HepG2 (cell line): ENCODE results near the gene LSM5. TPM values are rescaled to one million over a fixed set of nuclear protein-coding genes. Genes with fewer than 3 reads are reported as not detected.
A peak's percentile ranks its signal among the peaks of the same experiment; 100 is the strongest.

Experiments used
- ATF3 ChIP-seq: sonication (generic); formaldehyde crosslinking; IDR thresholded peaks from 2 replicates; pipeline ENCODE4 v1.4.0; 2020; ENCODE audit warnings: missing genetic modification reagents
- DRAP1 ChIP-seq: IDR thresholded peaks from 2 replicates; pipeline ENCODE4 v1.6.1; 2016; ENCODE audit warnings: missing genetic modification reagents, missing compliant biosample characterization
- FOSL2 ChIP-seq: sonication (generic); formaldehyde crosslinking; IDR thresholded peaks from 2 replicates; pipeline ENCODE4 v1.4.0; 2020; ENCODE audit warnings: missing genetic modification reagents
- FOXC1 ChIP-seq: sonication (generic); formaldehyde crosslinking; IDR thresholded peaks from 2 replicates; pipeline ENCODE4 v1.8.0; 2022; ENCODE audit warnings: mild to moderate bottlenecking, missing genetic modification reagents, borderline replicate concordance
- KLF11 ChIP-seq: IDR thresholded peaks from 2 replicates; pipeline ENCODE4 v1.6.1; 2016; ENCODE audit warnings: missing compliant biosample characterization
- MED1 ChIP-seq: sonication (generic); formaldehyde crosslinking; IDR thresholded peaks from 2 replicates; pipeline ENCODE4 v1.4.0; 2020; ENCODE audit warnings: missing genetic modification reagents
- NR2C2 ChIP-seq: sonication (generic); formaldehyde crosslinking; IDR thresholded peaks from 2 replicates; pipeline ENCODE4 v1.4.0; 2020; ENCODE audit warnings: missing genetic modification reagents, mild to moderate bottlenecking, moderate library complexity, borderline replicate concordance
- SKI ChIP-seq: fragments of 450-650 bp; IDR thresholded peaks from one replicate; pipeline ENCODE4 v1.6.1; 2018; ENCODE audit warnings: mild to moderate bottlenecking; ENCODE audit not compliant: partially characterized antibody
- SP2 ChIP-seq: sonication (generic); formaldehyde crosslinking; IDR thresholded peaks from 2 replicates; pipeline ENCODE4 v1.5.1; 2020; ENCODE audit warnings: mild to moderate bottlenecking, missing genetic modification reagents
- TBX2 ChIP-seq: sonication (generic); formaldehyde crosslinking; IDR thresholded peaks from 2 replicates; pipeline ENCODE4 v1.5.0; 2020; ENCODE audit warnings: missing genetic modification reagents, mild to moderate bottlenecking, borderline replicate concordance
- ZBTB1 ChIP-seq: sonication (generic); formaldehyde crosslinking; IDR thresholded peaks from 2 replicates; pipeline ENCODE4 v1.4.0; 2020; ENCODE audit warnings: missing genetic modification reagents, borderline replicate concordance
- ZBTB10 ChIP-seq: sonication (generic); formaldehyde crosslinking; IDR thresholded peaks from 2 replicates; pipeline ENCODE4 v1.4.0; 2020; ENCODE audit warnings: missing genetic modification reagents, borderline replicate concordance
- ZFX ChIP-seq: sonication (generic); formaldehyde crosslinking; IDR thresholded peaks from 2 replicates; pipeline ENCODE4 v1.4.0; 2020; ENCODE audit warnings: mild to moderate bottlenecking, low read depth, missing genetic modification reagents, moderate library complexity
- ZNF280B ChIP-seq: sonication (generic); formaldehyde crosslinking; IDR thresholded peaks from 2 replicates; pipeline ENCODE4 v1.5.0; 2020; ENCODE audit warnings: missing genetic modification reagents, mild to moderate bottlenecking, borderline replicate concordance
- ZNF460 ChIP-seq: sonication (generic); formaldehyde crosslinking; IDR thresholded peaks from 2 replicates; pipeline ENCODE4 v1.5.1; 2020; ENCODE audit warnings: missing genetic modification reagents, mild to moderate bottlenecking, borderline replicate concordance
- ZNF747 ChIP-seq: sonication (generic); formaldehyde crosslinking; IDR thresholded peaks from 2 replicates; pipeline ENCODE4 v1.8.1; 2023; ENCODE audit warnings: missing genetic modification reagents, mild to moderate bottlenecking, borderline replicate concordance
- ZNF766 ChIP-seq: sonication (generic); formaldehyde crosslinking; IDR thresholded peaks from 2 replicates; pipeline ENCODE4 v1.5.0; 2020; ENCODE audit warnings: missing genetic modification reagents, borderline replicate concordance
- ZNF800 ChIP-seq: sonication (generic); formaldehyde crosslinking; IDR thresholded peaks from 2 replicates; pipeline ENCODE4 v1.4.0; 2020; ENCODE audit warnings: missing genetic modification reagents
- polyA plus RNA-seq, 8 experiments: library from polyadenylated mRNA; depleted of rRNA in 3 of 8; stranded (reverse) in 7 of 8; unstranded in 1 of 8; fragments of >200 nt; fragmentation: Illumina TruSeq in 4 of 8; extraction: Trizol in 4 of 8; gene quantifications; 2 replicates each; pipeline versions ENCODE4 v1.2.1 to v1.2.3, GENCODE V29; 2011 to 2016; ENCODE audit warnings: low read depth in 4 of 8, missing spikeins in 1 of 8, mixed read lengths in 1 of 8; ENCODE audit not compliant: insufficient read depth in 1 of 8
- total RNA-seq, 5 experiments: library from RNA; depleted of rRNA; stranded (reverse); fragments of >200 nt; fragmentation: Illumina TruSeq; extraction: Trizol; gene quantifications; 2 replicates each; pipeline ENCODE4 v1.2.3, GENCODE V29; 2016; ENCODE audit warnings: low read depth in 1 of 5
- TF ChIP-seq, protein P1 (sequence below): sonication (generic); formaldehyde crosslinking; IDR thresholded peaks from 2 replicates; pipeline ENCODE4 v1.4.0; 2020; ENCODE audit warnings: low read depth, mild to moderate bottlenecking, missing genetic modification reagents

Gene LSM5
- total and polyA plus RNA-seq, 2 of the 13 experiments (the other 11 are each of a cell fraction or from before 2014, with no cell fraction given): 30.3 to 183 TPM

- TF ChIP-seq MED1 (CRISPR knock-in tag): peak; percentile 74
- TF ChIP-seq ZBTB10 (CRISPR knock-in tag): peak; percentile 65; the same call in 1 of the 2 replicates
- TF ChIP-seq FOSL2: no peak; the same call in none of the 2 replicates
- TF ChIP-seq TBX2 (CRISPR knock-in tag): peak; percentile 81
- TF ChIP-seq SKI: peak; percentile 23
- peak; percentile 92 for TF ChIP-seq ZNF747 (CRISPR knock-in tag)
- peak; percentile 94; the same call in 1 of the 2 replicates for TF ChIP-seq ZNF766 (CRISPR knock-in tag)
- TF ChIP-seq ZNF280B (CRISPR knock-in tag): peak; percentile 96
- TF ChIP-seq ZBTB1 (CRISPR knock-in tag): 0 out of 2 replicates have a peak, but pooled peaks have one; percentile 22
- peak; percentile 72 for TF ChIP-seq SP2 (CRISPR knock-in tag)
- TF ChIP-seq DRAP1: peak; percentile 87
- 0 out of 2 replicates have a peak, but pooled peaks have one; percentile 58 for TF ChIP-seq ATF3
- TF ChIP-seq ZNF460 (CRISPR knock-in tag): no peak; the same call in 1 of the 2 replicates
- peak; percentile 72 for TF ChIP-seq ZNF800 (CRISPR knock-in tag)
- TF ChIP-seq ZFX (CRISPR knock-in tag): peak; percentile 100
- peak; percentile 90; the same call in 1 of the 2 replicates for TF ChIP-seq KLF11 (CRISPR knock-in tag)
- TF ChIP-seq NR2C2: peak; percentile 65; the same call in 1 of the 2 replicates
- TF ChIP-seq FOXC1 (CRISPR knock-in tag): peak; percentile 59
- TF ChIP-seq, protein P1, sequence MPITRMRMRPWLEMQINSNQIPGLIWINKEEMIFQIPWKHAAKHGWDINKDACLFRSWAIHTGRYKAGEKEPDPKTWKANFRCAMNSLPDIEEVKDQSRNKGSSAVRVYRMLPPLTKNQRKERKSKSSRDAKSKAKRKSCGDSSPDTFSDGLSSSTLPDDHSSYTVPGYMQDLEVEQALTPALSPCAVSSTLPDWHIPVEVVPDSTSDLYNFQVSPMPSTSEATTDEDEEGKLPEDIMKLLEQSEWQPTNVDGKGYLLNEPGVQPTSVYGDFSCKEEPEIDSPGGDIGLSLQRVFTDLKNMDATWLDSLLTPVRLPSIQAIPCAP (CRISPR knock-in tag): no peak
These were observed at the start of gene LSM5 (continued) for GRCh38 chr7:32490127-32490796.
